Measurements from ENCODE around the gene COL6A3. TPM values are rescaled to one million over a fixed set of nuclear protein-coding genes. Genes with fewer than 3 reads are reported as not detected.

COL6A3 gene
- polyA plus RNA-seq, 2 of the 4 experiments (the other 2 are of a cell fraction): 0.10 to 0.28 TPM

GRCh38 chr2:237361194-237362004 is 52.6 kb downstream of the COL6A3 start (continued):
- TF ChIP-seq REST (IDR thresholded peaks at IDR 0.05) (no peak), MYC (IDR thresholded peaks at IDR 0.05; ENCODE audit: borderline replicate concordance, low read length) (no peak), HDAC2 (IDR thresholded peaks at IDR 0.05) (no peak), HOXB5 (CRISPR knock-in tag; IDR thresholded peaks at IDR 0.05) (no peak)

- no peak overlapping the region for H3K27ac ChIP-seq
- WGBS (ENCODE audit: missing lambda C conversion rate): 65% methylated on average over 15 of the region's 23 CpGs
- no peak overlapping the region for H3K4me3 ChIP-seq
- H3K4me1 ChIP-seq: no peaks in the 10 kb centered on the region
- ChIA-PET POLR2A (no interaction called here), CTCF (interaction anchor here (1.3 kb wide), 1 partner anchor 212 kb away, joined by 3 read pairs; no protein-coding TSS in a partner anchor)
- no peaks in the 10 kb centered on the region for H3K9me3 ChIP-seq
- ATAC-seq (no peak), FAIRE-seq (no peak), DNase-seq (ENCODE audit: low read depth in 1 of 2, low spot score in 1 of 2) (no peak)
- no peak overlapping the region for H3K4me2 ChIP-seq
- TF ChIP-seq CHD4 (IDR thresholded peaks at IDR 0.05; ENCODE audit: borderline replicate concordance): no peak
- TF ChIP-seq MYC (IDR thresholded peaks at IDR 0.05; ENCODE audit: borderline replicate concordance, low read length): no peak
- no peak for TF ChIP-seq ELK1 (IDR thresholded peaks at IDR 0.05; ENCODE audit: low read depth, low read length)
- TF ChIP-seq JUNB (IDR thresholded peaks at IDR 0.05): no peak
- TF ChIP-seq FOSL2 (IDR thresholded peaks at IDR 0.05): no peak
- TF ChIP-seq FOSL2 (CRISPR knock-in tag; IDR thresholded peaks at IDR 0.05): no peak
- no peak for TF ChIP-seq RCOR1 (IDR thresholded peaks at IDR 0.05; ENCODE audit: low read depth, low read length)
- no peak for TF ChIP-seq SREBF2 (IDR thresholded peaks at IDR 0.05)
- no peak for TF ChIP-seq FOSB (CRISPR knock-in tag; IDR thresholded peaks at IDR 0.05)
- no peak for TF ChIP-seq GATA3 (IDR thresholded peaks at IDR 0.05; ENCODE audit: borderline replicate concordance)
- TF ChIP-seq RARB (CRISPR knock-in tag; IDR thresholded peaks at IDR 0.05): no peak
- no peak for TF ChIP-seq ZFP36 (IDR thresholded peaks at IDR 0.05; ENCODE audit: borderline replicate concordance, partially characterized antibody)
- TF ChIP-seq HOXB5 (CRISPR knock-in tag; IDR thresholded peaks at IDR 0.05): no peak
- no peak for TF ChIP-seq RAD21 (conservative IDR thresholded peaks at IDR 0.05 in 1 of 2, IDR thresholded peaks at IDR 0.05 in 1 of 2)
- no peak for TF ChIP-seq CHD2 (IDR thresholded peaks at IDR 0.05; ENCODE audit: low read length, partially characterized antibody)
- no peak for TF ChIP-seq TP53 (CRISPR knock-in tag; IDR thresholded peaks at IDR 0.05)
- TF ChIP-seq MAFK (IDR thresholded peaks at IDR 0.05; ENCODE audit: partially characterized antibody): no peak
- no peak for TF ChIP-seq JUN (IDR thresholded peaks at IDR 0.05)
Observed at GRCh38 chr2:237359894-237360780, 53.8 kb downstream of the COL6A3 start.
